ENCODE measurements around the gene CACNA1H.
A peak's percentile ranks its signal among the peaks of the same experiment; 100 is the strongest.

Gene CACNA1H

GRCh38 chr16:1152651-1153259 lies at the start of gene CACNA1H:
Gene CACNA1H, plus strand, starts transcription at chr16:1153106. Its CDS starts 632 bp downstream, at chr16:1153738.
- peak; percentile 29 for DNase-seq

- DNase-seq: no peak
Observed at GRCh38 chr16:1103636-1103980, 49.3 kb upstream of the CACNA1H start.

GRCh38 chr16:1105888-1106620 lies 46.9 kb upstream of the CACNA1H start:
- DNase-seq: no peak

- no peak for DNase-seq
Observed at GRCh38 chr16:1106659-1107058, 46.2 kb upstream of the CACNA1H start.

- no peak for DNase-seq
Observed at GRCh38 chr16:1107141-1107540, 45.8 kb upstream of the CACNA1H start.

- DNase-seq: no peak
Observed at GRCh38 chr16:1107731-1108130, 45.2 kb upstream of the CACNA1H start.

- DNase-seq: no peak
Observed at GRCh38 chr16:1108299-1109252, 44.3 kb upstream of the CACNA1H start.

GRCh38 chr16:1109648-1110047 lies 43.3 kb upstream of the CACNA1H start:
- no peak for DNase-seq

- DNase-seq: no peak
Observed at GRCh38 chr16:1112506-1113184, 40.3 kb upstream of the CACNA1H start.

- DNase-seq: no peak
Observed at GRCh38 chr16:1113489-1113888, 39.4 kb upstream of the CACNA1H start.

GRCh38 chr16:1113889-1114526 lies 38.9 kb upstream of the CACNA1H start:
- no peak for DNase-seq

- no peak for DNase-seq
Observed at GRCh38 chr16:1116693-1117077, 36.2 kb upstream of the CACNA1H start.

GRCh38 chr16:1117176-1117900 lies 35.6 kb upstream of the CACNA1H start:
- DNase-seq: no peak

GRCh38 chr16:1117926-1118325 lies 35.0 kb upstream of the CACNA1H start:
- DNase-seq: no peak

- no peak for DNase-seq
Observed at GRCh38 chr16:1119129-1119528, 33.8 kb upstream of the CACNA1H start.

- DNase-seq: no peak
Observed at GRCh38 chr16:1119766-1120576, 32.9 kb upstream of the CACNA1H start.

GRCh38 chr16:1120577-1120941 lies 32.3 kb upstream of the CACNA1H start:
- DNase-seq: no peak

- DNase-seq: no peak
Observed at GRCh38 chr16:1121009-1121408, 31.9 kb upstream of the CACNA1H start.

GRCh38 chr16:1121601-1122397 lies 31.1 kb upstream of the CACNA1H start:
- DNase-seq: no peak

GRCh38 chr16:1122398-1122765 lies 30.5 kb upstream of the CACNA1H start:
- DNase-seq: no peak

All from activated effector memory CD4-positive, alpha-beta T cell treated with Interleukin-2 at 50 U/mL for 16 hours (primary cell).